GM12801 (cell line): Measurements from ENCODE around the gene TNFRSF1A.

ENCODE experiments used
- CTCF ChIP-seq: IDR thresholded peaks from one replicate; pipeline ENCODE4 v1.5.1; 2011; ENCODE audit warnings: control low read depth; ENCODE audit not compliant: insufficient read length; ENCODE audit errors: extremely low read depth

The TNFRSF1A gene

GRCh38 chr12:6383572-6384498 lies 42.0 kb upstream of the TNFRSF1A start, which contains the start of gene LTBR:
TSS of gene LTBR (plus strand) at chr12:6384162. CDS start at chr12:6384359, 197 bp downstream.
- TF ChIP-seq CTCF, result no peak

GRCh38 chr12:6382982-6383381 lies 41.1 kb upstream of the TNFRSF1A start:
- no peak for TF ChIP-seq CTCF

- TF ChIP-seq CTCF, result no peak
Observed at GRCh38 chr12:6382371-6382770, 40.5 kb upstream of the TNFRSF1A start.

DNA sequence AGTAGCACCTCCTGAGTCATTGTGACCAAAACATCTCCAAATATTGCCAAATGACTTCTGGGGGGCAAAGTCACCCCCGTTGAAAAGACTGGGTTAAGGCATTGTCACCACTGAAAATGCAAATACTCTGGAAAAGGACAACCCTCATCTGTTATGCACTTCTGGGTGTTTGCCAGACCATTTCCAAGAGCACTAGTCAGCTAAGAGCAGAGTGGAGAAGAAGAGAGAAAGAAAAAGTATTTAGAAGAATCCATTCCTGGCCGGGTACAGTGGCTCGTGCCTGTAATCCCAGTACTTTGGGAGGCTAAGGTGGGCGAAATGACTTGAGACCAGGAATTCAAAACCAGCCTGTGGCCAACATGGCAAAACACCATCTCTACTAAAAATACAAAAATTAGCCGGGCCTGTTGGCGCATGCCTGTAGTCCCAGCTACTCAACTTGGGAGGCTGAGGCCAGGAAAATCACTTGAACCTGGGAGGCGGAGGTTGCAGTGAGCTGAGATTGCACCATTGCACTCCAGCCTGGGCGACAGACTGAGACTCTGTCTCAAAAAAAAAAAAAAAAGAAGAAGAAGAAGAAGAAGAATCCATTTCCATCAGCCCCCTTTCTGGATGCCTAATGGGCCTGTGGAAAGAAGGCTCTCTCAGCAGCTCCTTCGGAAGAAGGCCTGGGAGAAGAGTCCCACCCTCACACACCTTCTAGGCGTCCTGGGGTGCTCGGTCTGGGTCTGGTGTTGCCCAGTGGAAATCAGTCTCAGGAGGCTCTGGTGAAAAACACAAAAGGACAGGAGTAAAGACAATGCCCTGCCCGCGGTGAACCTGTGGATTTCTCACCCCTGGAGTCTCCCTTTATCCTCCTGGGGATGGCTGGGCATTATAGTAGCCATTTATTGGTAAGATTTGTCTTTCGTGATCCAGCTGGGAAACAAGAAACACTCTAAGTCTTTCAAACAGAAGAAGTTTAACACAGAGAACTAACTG lies 38.6 kb upstream of the TNFRSF1A start:
- no peak for TF ChIP-seq CTCF

DNA sequence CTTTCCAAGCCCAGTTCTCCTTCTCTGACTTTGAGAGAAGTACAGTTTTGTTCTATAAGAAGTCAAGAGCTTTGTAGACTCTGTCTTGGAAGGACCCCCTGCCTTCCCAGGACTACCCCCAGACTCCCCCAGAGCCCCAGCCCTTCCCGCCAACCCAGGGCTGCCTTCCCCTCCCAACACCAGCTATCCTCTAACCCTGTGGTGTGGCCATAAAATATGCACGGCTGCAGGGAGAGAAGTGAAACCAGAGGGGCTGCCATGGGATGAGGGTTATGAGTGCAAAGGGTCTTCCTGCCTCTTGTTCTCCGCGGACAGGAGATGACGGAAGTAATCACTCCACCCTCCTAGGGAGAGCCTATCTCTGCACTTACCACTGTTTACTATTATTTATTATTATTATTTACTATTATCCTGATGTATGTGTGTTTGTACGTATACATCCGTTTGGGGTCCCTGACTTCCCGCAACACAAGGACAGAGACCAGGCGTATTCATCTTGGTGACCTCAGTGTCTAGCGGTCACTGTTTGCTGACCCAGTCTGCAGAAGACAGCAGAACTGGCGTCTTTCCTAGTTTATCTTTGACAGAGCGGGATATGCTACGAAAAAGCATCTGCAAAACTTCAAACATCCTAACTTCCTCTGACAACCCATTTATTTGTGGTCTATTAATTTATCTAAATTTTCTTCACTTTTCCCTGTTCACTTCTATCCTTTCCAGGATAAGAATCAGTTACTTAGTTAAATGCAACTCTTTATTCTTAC lies 37.0 kb upstream of the TNFRSF1A start:
- no peak for TF ChIP-seq CTCF

DNA sequence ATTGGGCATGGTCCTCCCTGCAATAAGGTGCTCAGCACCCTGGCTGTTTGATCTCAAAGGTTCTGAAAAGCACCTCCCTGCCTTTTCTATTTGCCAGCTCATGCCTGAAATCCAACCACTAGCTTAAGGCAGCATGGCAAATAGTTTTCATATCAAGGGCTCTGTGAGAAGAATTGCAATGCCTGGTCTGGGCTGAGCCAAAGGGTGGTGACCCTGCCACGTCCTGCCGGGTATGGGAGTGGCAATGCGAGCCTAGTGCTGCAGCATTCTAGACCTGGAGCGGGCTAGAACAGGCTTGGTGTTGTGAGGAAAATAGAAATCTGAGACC lies 35.8 kb upstream of the TNFRSF1A start:
- TF ChIP-seq CTCF, result no peak
